Measurements from ENCODE around the gene NUMB. TPM values are rescaled to one million over a fixed set of nuclear protein-coding genes. Genes with fewer than 3 reads are reported as not detected.

The NUMB gene
- total RNA-seq, 2 experiments from 2014 or later = 35.7 to 54.9 TPM

- Mint-ChIP-seq H3K27me3 (no peaks in the 10 kb centered on the region), H3K27ac (no peak overlapping the region), H3K4me1 (peaks cover 31% of the 10 kb centered on the region), H3K36me3 (ENCODE audit: low read depth) (peaks cover 27% of the 10 kb centered on the region), H3K4me3 (no peak overlapping the region), H3K9me3 (ENCODE audit: low read depth) (no peaks in the 10 kb centered on the region)
- DNase-seq (peak; percentile 22), ATAC-seq (no peak)
- intact Hi-C loops (cut with DNase I, micrococcal nuclease) = no loop called here
- ChIA-PET POLR2A (interaction anchor here (0.6 kb wide), 2 partner anchors 17 to 116 kb away, joined by 3 to 5 read pairs; no protein-coding TSS in a partner anchor), CTCF (interaction anchor here (0.6 kb wide), 1 partner anchor 318 kb away, joined by 3 read pairs; no protein-coding TSS in a partner anchor)
Observed at GRCh38 chr14:73289308-73289707, 169.0 kb downstream of the NUMB start.

DNA sequence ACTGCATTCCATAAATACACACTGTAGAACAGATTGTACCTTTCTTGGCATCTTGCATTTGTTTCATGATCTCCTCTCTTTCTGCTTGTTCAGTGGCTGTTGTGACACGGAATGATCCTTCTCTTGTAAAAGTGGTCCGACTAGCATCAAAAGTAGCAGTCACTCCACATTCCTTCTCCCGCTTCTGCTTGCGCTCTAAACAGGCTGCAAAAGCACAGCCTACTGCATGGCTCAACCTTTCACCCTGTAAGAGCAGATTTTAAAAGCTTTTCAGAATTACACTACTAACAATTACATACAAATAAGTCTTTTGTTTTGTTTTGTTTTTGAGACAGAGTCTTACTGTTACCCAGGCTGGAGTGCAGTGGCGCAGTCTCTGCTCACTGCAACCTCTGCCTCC is 171.3 kb downstream of the NUMB start:
- ChIA-PET POLR2A (no interaction called here), CTCF (interaction anchor here (0.6 to 1.3 kb wide), 3 partner anchors 8 to 108 kb away, joined by 3 read pairs; no protein-coding TSS in a partner anchor)
- ATAC-seq = no peak
- H3K36me3 Mint-ChIP-seq (ENCODE audit: low read depth) = peaks cover 23% of the 10 kb centered on the region
- peaks cover 24% of the 10 kb centered on the region for H3K4me1 Mint-ChIP-seq
- H3K27me3 Mint-ChIP-seq = no peaks in the 10 kb centered on the region
- intact Hi-C loops (cut with DNase I, micrococcal nuclease) = no loop called here
- H3K4me3 Mint-ChIP-seq = no peak overlapping the region
- no peaks in the 10 kb centered on the region for H3K9me3 Mint-ChIP-seq (ENCODE audit: low read depth)
- DNase-seq = no peak
- no peak overlapping the region for H3K27ac Mint-ChIP-seq

GRCh38 chr14:73286598-73286997 is 171.7 kb downstream of the NUMB start:
- H3K36me3 Mint-ChIP-seq (ENCODE audit: low read depth) = peaks cover 19% of the 10 kb centered on the region
- POLR2A ChIA-PET = no interaction called here
- H3K27me3 Mint-ChIP-seq = no peaks in the 10 kb centered on the region
- CTCF ChIA-PET = interaction anchor here (0.6 to 0.8 kb wide), 2 partner anchors 9 to 24 kb away, joined by 3 read pairs; no protein-coding TSS in a partner anchor
- no peak overlapping the region for H3K27ac Mint-ChIP-seq
- intact Hi-C loops (cut with DNase I, micrococcal nuclease) = no loop called here
- no peak overlapping the region for H3K4me3 Mint-ChIP-seq
- no peaks in the 10 kb centered on the region for H3K9me3 Mint-ChIP-seq (ENCODE audit: low read depth)
- DNase-seq = no peak
- no peak for ATAC-seq
- H3K4me1 Mint-ChIP-seq = peaks cover 19% of the 10 kb centered on the region

DNA sequence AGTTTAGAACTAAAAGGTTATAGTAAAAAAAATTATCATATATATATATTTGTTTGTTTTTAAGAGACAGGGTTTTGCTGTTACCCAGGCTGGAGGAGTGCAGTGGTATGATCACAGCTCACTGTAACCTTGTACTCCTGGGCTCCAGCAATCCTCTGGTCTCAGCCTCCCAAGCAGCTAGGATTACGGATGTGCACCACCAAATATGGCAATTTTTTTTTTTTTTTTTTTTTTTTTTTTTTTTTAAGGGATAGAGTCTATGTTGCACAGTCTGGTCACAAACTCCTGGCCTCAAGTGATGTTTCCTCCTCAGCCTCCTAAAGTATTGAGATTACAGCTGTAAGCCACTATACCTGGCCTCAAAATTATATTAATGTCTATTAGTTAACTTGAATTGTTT is 172.4 kb downstream of the NUMB start:
- H3K36me3 Mint-ChIP-seq (ENCODE audit: low read depth) = peaks cover 22% of the 10 kb centered on the region
- no peaks in the 10 kb centered on the region for H3K9me3 Mint-ChIP-seq (ENCODE audit: low read depth)
- ChIA-PET POLR2A (no interaction called here), CTCF (interaction anchor here (0.6 kb wide), 1 partner anchor 186 kb away, joined by 3 read pairs; no protein-coding TSS in a partner anchor)
- intact Hi-C loops (cut with DNase I, micrococcal nuclease) = no loop called here
- H3K27me3 Mint-ChIP-seq = no peaks in the 10 kb centered on the region
- no peak overlapping the region for H3K27ac Mint-ChIP-seq
- ATAC-seq (no peak), DNase-seq (no peak)
- H3K4me1 Mint-ChIP-seq = peaks cover 19% of the 10 kb centered on the region
- H3K4me3 Mint-ChIP-seq = no peak overlapping the region

GRCh38 chr14:73283608-73284379 is 174.6 kb downstream of the NUMB start:
- no peak for DNase-seq
- Mint-ChIP-seq H3K36me3 (ENCODE audit: low read depth) (peaks cover 26% of the 10 kb centered on the region), H3K27ac (no peak overlapping the region), H3K27me3 (no peaks in the 10 kb centered on the region), H3K4me1 (no peaks in the 10 kb centered on the region), H3K9me3 (ENCODE audit: low read depth) (no peaks in the 10 kb centered on the region), H3K4me3 (no peak overlapping the region)
- ChIA-PET POLR2A (no interaction called here), CTCF (no interaction called here)
- intact Hi-C loops (cut with DNase I, micrococcal nuclease) = no loop called here
- ATAC-seq = no peak

- H3K4me3 Mint-ChIP-seq = no peak overlapping the region
- no peak overlapping the region for H3K27ac Mint-ChIP-seq
- intact Hi-C loops (cut with DNase I, micrococcal nuclease) = no loop called here
- H3K27me3 Mint-ChIP-seq = no peaks in the 10 kb centered on the region
- no peaks in the 10 kb centered on the region for H3K9me3 Mint-ChIP-seq (ENCODE audit: low read depth)
- ChIA-PET CTCF (interaction anchor here (0.7 kb wide), 1 partner anchor 15 kb away, joined by 3 read pairs; no protein-coding TSS in a partner anchor), POLR2A (no interaction called here)
- DNase-seq (no peak), ATAC-seq (no peak)
- peaks cover 32% of the 10 kb centered on the region for H3K36me3 Mint-ChIP-seq (ENCODE audit: low read depth)
- no peaks in the 10 kb centered on the region for H3K4me1 Mint-ChIP-seq
Observed at GRCh38 chr14:73280903-73281302, 177.4 kb downstream of the NUMB start.

GRCh38 chr14:73277376-73277775 is 181.0 kb downstream of the NUMB start:
- Mint-ChIP-seq H3K4me1 (no peaks in the 10 kb centered on the region), H3K36me3 (ENCODE audit: low read depth) (peaks cover 27% of the 10 kb centered on the region), H3K27me3 (no peaks in the 10 kb centered on the region), H3K4me3 (no peak overlapping the region), H3K9me3 (ENCODE audit: low read depth) (no peaks in the 10 kb centered on the region), H3K27ac (no peak overlapping the region)
- DNase-seq (no peak), ATAC-seq (peak; percentile 6)
- ChIA-PET POLR2A (no interaction called here), CTCF (interaction anchor here (0.7 kb wide), 1 partner anchor 8 kb away, joined by 3 read pairs; no protein-coding TSS in a partner anchor)
- intact Hi-C loops (cut with DNase I, micrococcal nuclease) = no loop called here

DNA sequence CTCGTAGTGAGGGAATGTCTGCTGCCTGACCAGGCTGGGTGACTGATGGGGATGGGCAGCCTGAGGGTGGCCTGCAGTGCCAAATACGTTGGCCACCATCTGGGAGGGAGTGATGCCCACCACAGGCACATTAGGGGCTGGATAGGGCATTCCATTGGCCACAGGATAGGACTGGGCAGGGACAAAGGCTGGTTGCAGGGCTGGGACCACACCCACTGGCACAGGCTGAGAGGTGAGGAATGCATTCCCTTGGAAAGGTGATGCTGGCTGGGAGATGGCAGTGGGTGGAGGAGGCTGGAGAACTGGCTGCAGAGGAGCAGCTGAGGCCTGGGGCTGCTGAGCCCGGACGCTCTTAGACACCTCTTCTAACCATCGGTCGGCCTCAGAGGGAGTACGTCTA is 181.5 kb downstream of the NUMB start:
- Mint-ChIP-seq H3K27me3 (no peaks in the 10 kb centered on the region), H3K4me3 (no peak overlapping the region), H3K9me3 (ENCODE audit: low read depth) (no peaks in the 10 kb centered on the region), H3K27ac (no peak overlapping the region), H3K4me1 (no peaks in the 10 kb centered on the region), H3K36me3 (ENCODE audit: low read depth) (peaks cover 27% of the 10 kb centered on the region)
- no peak for ATAC-seq
- intact Hi-C loops (cut with DNase I, micrococcal nuclease) = no loop called here
- POLR2A ChIA-PET = no interaction called here
- CTCF ChIA-PET = no interaction called here
- DNase-seq = no peak

- ChIA-PET POLR2A (no interaction called here), CTCF (interaction anchor here (1.3 kb wide), 1 partner anchor 21 kb away, joined by 4 read pairs; no protein-coding TSS in a partner anchor)
- Mint-ChIP-seq H3K27me3 (peaks cover 11% of the 10 kb centered on the region), H3K27ac (no peak overlapping the region), H3K4me1 (peaks cover 7% of the 10 kb centered on the region), H3K4me3 (no peak overlapping the region), H3K36me3 (ENCODE audit: low read depth) (peaks cover 17% of the 10 kb centered on the region), H3K9me3 (ENCODE audit: low read depth) (no peaks in the 10 kb centered on the region)
- no peak for DNase-seq
- intact Hi-C loops (cut with DNase I, micrococcal nuclease) = no loop called here
- no peak for ATAC-seq
Observed at GRCh38 chr14:73273799-73274198, 184.5 kb downstream of the NUMB start.

GRCh38 chr14:73272393-73272792 is 186.0 kb downstream of the NUMB start:
- H3K27me3 Mint-ChIP-seq = peaks cover 11% of the 10 kb centered on the region
- ATAC-seq = no peak
- DNase-seq = no peak
- H3K4me3 Mint-ChIP-seq = no peak overlapping the region
- peaks cover 17% of the 10 kb centered on the region for H3K36me3 Mint-ChIP-seq (ENCODE audit: low read depth)
- H3K4me1 Mint-ChIP-seq = peaks cover 7% of the 10 kb centered on the region
- no peaks in the 10 kb centered on the region for H3K9me3 Mint-ChIP-seq (ENCODE audit: low read depth)
- H3K27ac Mint-ChIP-seq = no peak overlapping the region
- intact Hi-C loops (cut with DNase I, micrococcal nuclease) = no loop called here
- POLR2A ChIA-PET = interaction anchor here (0.6 to 1.2 kb wide), 2 partner anchors 20 to 195 kb away, joined by 3 read pairs; no protein-coding TSS in a partner anchor
- CTCF ChIA-PET = interaction anchor here (1.1 to 2.0 kb wide), 2 partner anchors 10 to 23 kb away, joined by 4 read pairs; no protein-coding TSS in a partner anchor

- peaks cover 11% of the 10 kb centered on the region for H3K27me3 Mint-ChIP-seq
- peak overlapping the region; percentile 34 for H3K4me3 Mint-ChIP-seq
- DNase-seq (peak; percentile 37), ATAC-seq (peak; percentile 59)
- CTCF ChIA-PET = interaction anchor here (2.2 kb wide), 1 partner anchor 202 kb away, joined by 7 read pairs; no protein-coding TSS in a partner anchor
- H3K4me1 Mint-ChIP-seq = peaks cover 7% of the 10 kb centered on the region
- H3K36me3 Mint-ChIP-seq (ENCODE audit: low read depth) = peaks cover 7% of the 10 kb centered on the region
- intact Hi-C loops (cut with DNase I, micrococcal nuclease) = no loop called here
- H3K27ac Mint-ChIP-seq = no peak overlapping the region
- H3K9me3 Mint-ChIP-seq (ENCODE audit: low read depth) = no peaks in the 10 kb centered on the region
- POLR2A ChIA-PET = no interaction called here
Observed at GRCh38 chr14:73269729-73270531, 188.4 kb downstream of the NUMB start.
